CD4-positive, alpha-beta T cell treated with Interleukin-21 for 1 hour (primary cell): ENCODE results near the gene THAP9.

ENCODE experiments used
- DNase-seq: peaks from one replicate; pipeline ENCODE4 v3.0.0-alpha.2; 2020

THAP9 gene

GRCh38 chr4:82969414-82969813, 68.9 kb downstream of the THAP9 start:
- no peak for DNase-seq
